B cell (primary cell): ENCODE measurements around the gene MRAP2. TPM values are rescaled to one million over a fixed set of nuclear protein-coding genes. Genes with fewer than 3 reads are reported as not detected.

Experiments used
- ATAC-seq: fragments of 200-7000 bp; cut with Tn5 transposase; one replicate; pipeline ENCODE4 v1.10.0; 2021; ENCODE audit warnings: low read depth, mild to moderate bottlenecking, moderate number of reproducible peaks, moderate library complexity
- CTCF ChIA-PET: fragments of 350-600 bp; sonication (Branson Sonifier 250); formaldehyde crosslinking; loops from one replicate; lab custom pipeline; 2021; ENCODE audit warnings: antibody characterized with exemption, inconsistent platforms; lab: Charles Lee
- POLR2A ChIA-PET: fragments of 350-600 bp; sonication (Branson Sonifier 250); formaldehyde crosslinking; loops from one replicate; lab custom pipeline; 2021; ENCODE audit warnings: antibody characterized with exemption; lab: Charles Lee
- DNase-seq: peaks from one replicate; pipeline ENCODE4 v3.0.0; 2013
- H2AFZ ChIP-seq: 2 replicates; pipeline ENCODE4 v1.6.1; 2012; ENCODE audit warnings: mild to moderate bottlenecking, low read depth, low read length; ENCODE audit not compliant: insufficient read depth, poor library complexity, severe bottlenecking
- H3K27ac ChIP-seq, 2 donors: 1 replicate in 1 of 2; 2 replicates in 1 of 2; pipeline ENCODE4 v1.5.1; 2012 to 2013; ENCODE audit warnings: low read length in 2 of 2, mild to moderate bottlenecking in 2 of 2, moderate library complexity in 1 of 2
- H3K27me3 ChIP-seq, 4 experiments: fragments of 200-600 bp in 1 of 4; sonication (generic) in 1 of 4; replicated peaks in 1 of 4; 1 replicate in 2 of 4; 2 replicates in 2 of 4; pipeline versions ENCODE4 v1.6.1 to v1.7.0; 2013 to 2016; ENCODE audit warnings: low read length in 3 of 4, mild to moderate bottlenecking in 2 of 4, mixed read lengths in 1 of 4, moderate library complexity in 1 of 4; ENCODE audit not compliant: insufficient read depth in 4 of 4, control insufficient read depth in 3 of 4; ENCODE audit errors: control extremely low read depth in 1 of 4
- H3K36me3 ChIP-seq, 2 experiments: replicated peaks in 1 of 2; 1 replicate in 1 of 2; 2 replicates in 1 of 2; pipeline versions ENCODE4 v1.6.1 to v1.7.1; 2013; ENCODE audit warnings: low read length in 1 of 2; ENCODE audit not compliant: insufficient read depth in 2 of 2, control insufficient read depth in 1 of 2; ENCODE audit errors: control extremely low read depth in 1 of 2, extremely low read depth in 1 of 2
- H3K4me1 ChIP-seq, 2 donors: fragments of 200-600 bp in 1 of 2; sonication (generic) in 1 of 2; 1 replicate in 1 of 2; 2 replicates in 1 of 2; pipeline versions ENCODE4 v1.5.1 to v1.6.1; 2013 to 2017; ENCODE audit warnings: low read length in 2 of 2; ENCODE audit not compliant: control insufficient read depth in 2 of 2, insufficient read depth in 2 of 2
- H3K4me2 ChIP-seq: replicated peaks from 2 replicates; pipeline ENCODE3; 2012; ENCODE audit warnings: mild to moderate bottlenecking, low read depth, low read length; ENCODE audit not compliant: poor library complexity, severe bottlenecking
- H3K4me3 ChIP-seq, 5 experiments: fragments of 200-600 bp in 1 of 5; sonication (generic) in 1 of 5; 1 replicate in 3 of 5; 2 replicates in 2 of 5; pipeline versions ENCODE4 v1.5.1 to v1.7.0; 2011 to 2016; ENCODE audit warnings: low read length in 4 of 5, mild to moderate bottlenecking in 4 of 5, low read depth in 2 of 5, control low read depth in 1 of 5, moderate library complexity in 1 of 5; ENCODE audit not compliant: insufficient read depth in 1 of 5; ENCODE audit errors: control extremely low read depth in 1 of 5, extremely low read depth in 1 of 5
- H3K79me2 ChIP-seq: fragments of 200-600 bp; sonication (generic); one replicate; pipeline ENCODE4 v1.6.0; 2016; ENCODE audit warnings: low read length; ENCODE audit not compliant: control insufficient read depth, insufficient read depth
- H3K9ac ChIP-seq: fragments of 200-600 bp; sonication (generic); 2 replicates; pipeline ENCODE4 v1.6.1; 2017; ENCODE audit warnings: mild to moderate bottlenecking, low read length, moderate library complexity
- H3K9me3 ChIP-seq, 3 donors: one replicate each; pipeline versions ENCODE4 v1.6.1 to v1.7.1; 2013; ENCODE audit warnings: low read length in 2 of 3; ENCODE audit not compliant: control insufficient read depth in 2 of 3, insufficient read depth in 1 of 3; ENCODE audit errors: control extremely low read depth in 1 of 3
- H4K20me1 ChIP-seq: 2 replicates; pipeline ENCODE4 v1.6.0; 2012; ENCODE audit warnings: mild to moderate bottlenecking, low read length; ENCODE audit not compliant: insufficient read depth, control insufficient read depth, poor library complexity, severe bottlenecking
- H3K27ac Mint-ChIP-seq: one replicate; pipeline ENCODE4 v1.8.0; 2021; ENCODE audit warnings: mixed read lengths
- H3K27me3 Mint-ChIP-seq: one replicate; pipeline ENCODE4 v1.8.0; 2021; ENCODE audit warnings: mixed read lengths
- H3K4me1 Mint-ChIP-seq: one replicate; pipeline ENCODE4 v1.8.0; 2021; ENCODE audit warnings: mixed read lengths
- H3K4me3 Mint-ChIP-seq: one replicate; pipeline ENCODE4 v1.8.0; 2021; ENCODE audit warnings: mixed read lengths
- H3K9me3 Mint-ChIP-seq: one replicate; pipeline ENCODE4 v1.8.0; 2022; ENCODE audit warnings: mixed read lengths; ENCODE audit not compliant: insufficient read depth
- CTCF ChIP-seq: fragments of 200-600 bp; IDR thresholded peaks from one replicate; pipeline ENCODE4 v1.8.0; 2022; ENCODE audit warnings: antibody characterized with exemption, mild to moderate bottlenecking
- EZH2 ChIP-seq: IDR thresholded peaks from 2 replicates; pipeline ENCODE4 v1.6.1; 2012; ENCODE audit warnings: borderline replicate concordance, low read depth, mild to moderate bottlenecking, moderate library complexity, low read length; ENCODE audit not compliant: insufficient read depth, poor library complexity, severe bottlenecking
- WGBS: methylation state at CpG from one replicate; pipeline ENCODE4 v1.1.5; 2013; ENCODE audit warnings: missing lambda C conversion rate; ENCODE audit not compliant: insufficient coverage; 5-methylcytosine and 5-hydroxymethylcytosine counted together
- intact Hi-C: fragments of 100-400 bp; cut with micrococcal nuclease; formaldehyde crosslinking; loops from one replicate; pipeline ENCODE4 v1.10.0; 2022
- polyA plus RNA-seq: library from polyadenylated mRNA; depleted of rRNA; stranded (reverse); fragments of >200 nt; gene quantifications from 2 replicates; pipeline ENCODE4 v1.2.3, GENCODE V29; 2012
- total RNA-seq, 2 donors: library from RNA; stranded (reverse); fragments of 120-200 nt in 1 of 2; gene quantifications; 1 replicate in 1 of 2; 2 replicates in 1 of 2; pipeline versions ENCODE4 v1.2.3 to v1.2.4, GENCODE V29; 2013 to 2022

Gene MRAP2
- total and polyA plus RNA-seq, 2 donors (not counting 1 experiment from before 2014, with no cell fraction given) = not detected

GRCh38 chr6:84062519-84063154 is 29.1 kb downstream of the MRAP2 start:
- Histone ChIP-seq H3K4me3 (no peak overlapping the region), H3K27me3 (no peaks in the 10 kb centered on the region), H3K79me2 (no peaks in the 10 kb centered on the region), H3K27ac (no peak overlapping the region), H2AFZ (no peak overlapping the region), H3K9me3 (peaks cover 0 to 3% (median 0%) of the 10 kb centered on the region in 3 donors), H3K4me1 (no peaks in the 10 kb centered on the region), H4K20me1 (no peaks in the 10 kb centered on the region), H3K4me2 (no peak overlapping the region), H3K36me3 (no peaks in the 10 kb centered on the region), H3K9ac (no peak overlapping the region)
- ATAC-seq = no peak
- WGBS = 75% methylated on average over 4 of the region's 6 CpGs
- Mint-ChIP-seq H3K4me3 (no peak overlapping the region), H3K4me1 (no peaks in the 10 kb centered on the region), H3K27ac (no peak overlapping the region), H3K27me3 (no peaks in the 10 kb centered on the region), H3K9me3 (no peaks in the 10 kb centered on the region)
- no peak for DNase-seq
- intact Hi-C loops = no loop called here
- CTCF ChIA-PET = no interaction called here
- POLR2A ChIA-PET = no interaction called here
- no peak for TF ChIP-seq EZH2
- no peak for TF ChIP-seq CTCF

GRCh38 chr6:84065693-84066290 is 32.2 kb downstream of the MRAP2 start:
- no peak overlapping the region for H3K27ac Mint-ChIP-seq
- H3K9me3 Mint-ChIP-seq = peaks cover 2% of the 10 kb centered on the region
- Histone ChIP-seq H3K36me3 (no peaks in the 10 kb centered on the region), H3K4me1 (no peaks in the 10 kb centered on the region), H3K4me2 (no peak overlapping the region), H3K27ac (no peak overlapping the region), H4K20me1 (no peaks in the 10 kb centered on the region), H3K4me3 (no peak overlapping the region), H3K9ac (no peak overlapping the region), H2AFZ (no peak overlapping the region), H3K27me3 (no peaks in the 10 kb centered on the region), H3K79me2 (no peaks in the 10 kb centered on the region), H3K9me3 (peaks cover 0 to 3% (median 0%) of the 10 kb centered on the region in 3 donors)
- POLR2A ChIA-PET = no interaction called here
- TF ChIP-seq CTCF (no peak), EZH2 (no peak)
- H3K27me3 Mint-ChIP-seq = peaks cover 3% of the 10 kb centered on the region
- H3K4me3 Mint-ChIP-seq = no peak overlapping the region
- DNase-seq (no peak), ATAC-seq (no peak)
- intact Hi-C loops = no loop called here
- no peaks in the 10 kb centered on the region for H3K4me1 Mint-ChIP-seq
- CTCF ChIA-PET = no interaction called here
- WGBS = 100% methylated on average over 2 of the region's 2 CpGs
